Glutamatergic neuron (in vitro differentiated cells): ENCODE measurements around the gene PSD2. TPM values are rescaled to one million over a fixed set of nuclear protein-coding genes. Genes with fewer than 3 reads are reported as not detected.

Experiments
- DNase-seq: peaks from one replicate; pipeline ENCODE4 v3.0.0; 2022
- H3K27ac Mint-ChIP-seq: one replicate; pipeline ENCODE4 v1.8.0; 2020; ENCODE audit warnings: mild to moderate bottlenecking, mixed read lengths, inconsistent platforms; ENCODE audit not compliant: unreplicated experiment
- H3K27me3 Mint-ChIP-seq: one replicate; pipeline ENCODE4 v1.8.0; 2020; ENCODE audit warnings: mild to moderate bottlenecking, moderate library complexity, mixed read lengths, inconsistent platforms; ENCODE audit not compliant: unreplicated experiment
- H3K36me3 Mint-ChIP-seq: one replicate; pipeline ENCODE4 v1.8.0; 2020; ENCODE audit warnings: mild to moderate bottlenecking, mixed read lengths, inconsistent platforms; ENCODE audit not compliant: unreplicated experiment
- H3K4me1 Mint-ChIP-seq: one replicate; pipeline ENCODE4 v1.8.0; 2020; ENCODE audit warnings: mild to moderate bottlenecking, low read depth, mixed read lengths, inconsistent platforms; ENCODE audit not compliant: unreplicated experiment
- H3K4me3 Mint-ChIP-seq: one replicate; pipeline ENCODE4 v1.8.0; 2020; ENCODE audit warnings: mild to moderate bottlenecking, mixed read lengths, inconsistent platforms; ENCODE audit not compliant: unreplicated experiment
- H3K9me3 Mint-ChIP-seq: one replicate; pipeline ENCODE4 v1.8.0; 2020; ENCODE audit warnings: mild to moderate bottlenecking, moderate library complexity, mixed read lengths, inconsistent platforms; ENCODE audit not compliant: unreplicated experiment
- CTCF ChIP-seq: fragments of 200-600 bp; sonication (generic); IDR thresholded peaks from one replicate; pipeline ENCODE4 v1.5.0; 2021; ENCODE audit not compliant: partially characterized antibody, unreplicated experiment
- total RNA-seq: library from RNA; stranded (reverse); fragmentation: NEBNext Ultra II Directional; extraction: Animal tissue kit (Norgen Biotek cat#: 25700); gene quantifications from one replicate; pipeline ENCODE4 v1.2.1, GENCODE V29; 2021; ENCODE audit not compliant: unreplicated experiment

The PSD2 gene
- total RNA-seq, 1 donor from 2014 or later = 2.3 TPM

GRCh38 chr5:139817970-139818369, 22.4 kb downstream of the PSD2 start:
- H3K4me1 Mint-ChIP-seq = no peaks in the 10 kb centered on the region
- DNase-seq = no peak
- H3K9me3 Mint-ChIP-seq = peaks cover 3% of the 10 kb centered on the region
- H3K27ac Mint-ChIP-seq = no peak overlapping the region
- H3K36me3 Mint-ChIP-seq = peaks cover 5% of the 10 kb centered on the region
- TF ChIP-seq CTCF = no peak
- peaks cover 13% of the 10 kb centered on the region for H3K27me3 Mint-ChIP-seq
- no peak overlapping the region for H3K4me3 Mint-ChIP-seq

- Mint-ChIP-seq H3K27me3 (peaks cover 16% of the 10 kb centered on the region), H3K9me3 (peaks cover 3% of the 10 kb centered on the region), H3K36me3 (peaks cover 5% of the 10 kb centered on the region), H3K4me3 (no peak overlapping the region), H3K27ac (no peak overlapping the region), H3K4me1 (no peaks in the 10 kb centered on the region)
- no peak for TF ChIP-seq CTCF
- no peak for DNase-seq
Observed at GRCh38 chr5:139820130-139820529, 24.5 kb downstream of the PSD2 start.

- no peak overlapping the region for H3K27ac Mint-ChIP-seq
- H3K4me1 Mint-ChIP-seq = no peaks in the 10 kb centered on the region
- peaks cover 5% of the 10 kb centered on the region for H3K36me3 Mint-ChIP-seq
- no peak overlapping the region for H3K4me3 Mint-ChIP-seq
- peaks cover 16% of the 10 kb centered on the region for H3K27me3 Mint-ChIP-seq
- H3K9me3 Mint-ChIP-seq = peaks cover 3% of the 10 kb centered on the region
- TF ChIP-seq CTCF = no peak
- no peak for DNase-seq
Observed at GRCh38 chr5:139820606-139821005, 25.0 kb downstream of the PSD2 start.

- Mint-ChIP-seq H3K4me3 (no peak overlapping the region), H3K27ac (no peak overlapping the region), H3K4me1 (no peaks in the 10 kb centered on the region), H3K27me3 (peaks cover 13% of the 10 kb centered on the region), H3K36me3 (peaks cover 1% of the 10 kb centered on the region), H3K9me3 (peaks cover 3% of the 10 kb centered on the region)
- no peak for TF ChIP-seq CTCF
- DNase-seq = no peak
Observed at GRCh38 chr5:139821806-139822552, 26.4 kb downstream of the PSD2 start.
